ENCODE data around the gene ZFP64.

Gene ZFP64

DNA sequence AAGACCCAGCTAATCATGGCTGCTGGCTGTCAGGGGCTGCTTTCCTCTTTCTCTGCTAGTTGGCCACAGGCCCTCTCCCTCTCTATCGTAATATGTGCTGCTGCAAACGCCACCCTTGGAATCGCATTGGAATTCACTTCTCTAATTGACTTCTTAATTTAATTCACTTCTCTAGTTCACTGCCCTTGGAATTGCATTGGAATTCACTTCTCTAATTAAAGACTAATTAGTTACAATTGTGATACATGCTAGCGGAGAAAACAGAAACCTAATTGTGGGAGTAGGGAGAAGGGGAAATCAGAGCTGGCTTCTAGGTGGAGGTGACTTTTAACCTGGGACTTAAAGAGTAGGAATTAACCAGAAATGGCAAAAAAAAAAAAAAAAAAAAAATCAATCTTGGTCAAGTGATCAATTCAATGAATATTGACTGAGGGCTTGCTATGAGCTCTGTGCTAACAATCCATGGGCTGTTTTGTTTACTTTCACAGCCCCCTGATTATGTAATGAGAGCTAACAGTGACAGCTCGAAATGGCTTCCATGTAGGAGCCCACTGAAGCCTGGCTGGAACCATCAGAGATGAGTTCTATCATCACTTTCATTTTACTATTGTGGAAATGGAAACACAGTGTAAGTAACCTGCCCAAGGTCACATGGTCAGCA lies 11.3 kb downstream of the ZFP64 start:
- no peak overlapping the region for H3K4me3 ChIP-seq (ENCODE audit: low read depth, low read length)
- TF ChIP-seq, protein P1, sequence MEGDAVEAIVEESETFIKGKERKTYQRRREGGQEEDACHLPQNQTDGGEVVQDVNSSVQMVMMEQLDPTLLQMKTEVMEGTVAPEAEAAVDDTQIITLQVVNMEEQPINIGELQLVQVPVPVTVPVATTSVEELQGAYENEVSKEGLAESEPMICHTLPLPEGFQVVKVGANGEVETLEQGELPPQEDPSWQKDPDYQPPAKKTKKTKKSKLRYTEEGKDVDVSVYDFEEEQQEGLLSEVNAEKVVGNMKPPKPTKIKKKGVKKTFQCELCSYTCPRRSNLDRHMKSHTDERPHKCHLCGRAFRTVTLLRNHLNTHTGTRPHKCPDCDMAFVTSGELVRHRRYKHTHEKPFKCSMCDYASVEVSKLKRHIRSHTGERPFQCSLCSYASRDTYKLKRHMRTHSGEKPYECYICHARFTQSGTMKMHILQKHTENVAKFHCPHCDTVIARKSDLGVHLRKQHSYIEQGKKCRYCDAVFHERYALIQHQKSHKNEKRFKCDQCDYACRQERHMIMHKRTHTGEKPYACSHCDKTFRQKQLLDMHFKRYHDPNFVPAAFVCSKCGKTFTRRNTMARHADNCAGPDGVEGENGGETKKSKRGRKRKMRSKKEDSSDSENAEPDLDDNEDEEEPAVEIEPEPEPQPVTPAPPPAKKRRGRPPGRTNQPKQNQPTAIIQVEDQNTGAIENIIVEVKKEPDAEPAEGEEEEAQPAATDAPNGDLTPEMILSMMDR (IDR thresholded peaks at IDR 0.05; ENCODE audit: low read depth, low read length), result no peak

DNA sequence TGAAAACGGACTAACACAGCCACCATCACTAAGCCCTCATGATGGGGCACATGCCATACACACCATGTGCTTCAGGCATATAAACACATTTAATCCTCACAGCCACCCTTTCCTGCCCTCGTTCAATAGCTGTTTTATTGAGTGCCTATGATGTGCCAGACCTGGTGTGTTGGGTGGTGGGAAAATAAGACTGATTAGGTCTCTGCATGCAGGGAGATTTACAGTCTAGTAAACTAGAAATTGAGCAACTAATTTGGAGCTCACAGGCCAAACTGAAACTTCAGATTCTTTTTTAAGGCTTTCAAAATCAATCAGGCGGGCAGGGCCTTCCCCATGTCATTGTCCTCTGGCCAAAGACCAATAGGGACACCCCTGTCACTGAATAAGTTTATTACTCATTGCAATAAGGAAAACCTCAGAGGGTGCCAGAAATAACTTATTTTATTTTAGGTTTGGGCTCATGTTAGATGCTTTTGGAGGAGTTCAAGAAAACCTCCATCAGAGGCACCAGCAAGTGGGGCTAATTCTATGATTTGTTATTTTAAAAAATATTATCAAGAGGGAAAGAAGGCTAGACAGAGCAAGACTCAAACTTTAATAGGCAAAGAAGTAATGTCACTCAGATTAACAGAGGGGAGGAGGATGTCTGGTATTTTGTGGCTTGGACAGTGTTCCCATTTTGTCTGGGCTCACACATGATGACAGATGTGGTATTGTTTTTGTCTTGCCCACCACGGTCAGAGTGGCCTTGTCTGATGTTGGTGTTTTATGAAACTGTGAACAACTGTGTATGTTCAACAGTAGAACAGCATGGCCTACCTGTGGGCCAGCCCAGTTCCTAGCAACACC lies 12.0 kb downstream of the ZFP64 start:
- TF ChIP-seq, protein P1 (IDR thresholded peaks at IDR 0.05; ENCODE audit: low read depth, low read length), result no peak
- no peak overlapping the region for H3K4me3 ChIP-seq (ENCODE audit: low read depth, low read length)

DNA sequence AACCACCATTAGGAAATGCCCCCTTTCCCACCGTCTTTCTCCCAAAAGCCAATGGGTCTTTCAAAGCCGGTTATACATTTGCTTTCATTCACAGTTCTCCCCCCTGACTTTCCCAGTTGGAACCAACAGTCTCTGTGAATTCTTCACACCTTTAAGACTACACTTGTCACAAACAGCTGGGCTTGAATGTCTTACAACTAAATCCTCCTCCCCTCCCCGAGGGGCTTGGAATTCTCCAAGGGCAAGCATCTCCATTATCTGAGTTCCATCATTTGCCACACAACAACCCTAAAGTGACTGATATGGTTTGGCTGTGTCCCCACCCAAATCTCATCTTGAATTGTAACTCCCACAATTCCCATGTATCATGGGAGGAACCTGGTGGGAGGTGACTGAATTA lies 12.9 kb downstream of the ZFP64 start:
- TF ChIP-seq, protein P1 (IDR thresholded peaks at IDR 0.05; ENCODE audit: low read depth, low read length), result no peak
- H3K4me3 ChIP-seq (ENCODE audit: low read depth, low read length), result no peak overlapping the region

DNA sequence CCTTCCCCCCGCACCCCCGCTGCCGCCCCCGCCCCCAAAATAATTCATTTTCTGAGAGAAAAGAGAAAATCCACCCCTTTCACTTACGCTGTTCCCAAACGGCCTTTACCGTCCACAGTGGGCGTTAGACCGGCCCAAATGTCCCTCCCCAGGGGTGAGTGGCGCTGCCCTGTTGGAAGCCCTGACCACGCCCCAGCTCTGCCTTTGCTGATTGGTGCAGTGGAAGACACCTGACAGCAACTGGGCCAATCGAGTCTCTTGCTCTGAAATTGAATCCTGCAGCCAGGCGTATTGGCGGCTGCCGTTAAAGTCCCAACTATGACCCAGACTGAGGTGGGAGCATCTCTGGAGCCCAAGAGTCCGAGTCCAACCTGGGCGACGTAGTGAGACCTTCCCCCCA lies 15.7 kb downstream of the ZFP64 start:
- TF ChIP-seq, protein P1 (IDR thresholded peaks at IDR 0.05; ENCODE audit: low read depth, low read length), result no peak
- H3K4me3 ChIP-seq (ENCODE audit: low read depth, low read length), result no peak overlapping the region

DNA sequence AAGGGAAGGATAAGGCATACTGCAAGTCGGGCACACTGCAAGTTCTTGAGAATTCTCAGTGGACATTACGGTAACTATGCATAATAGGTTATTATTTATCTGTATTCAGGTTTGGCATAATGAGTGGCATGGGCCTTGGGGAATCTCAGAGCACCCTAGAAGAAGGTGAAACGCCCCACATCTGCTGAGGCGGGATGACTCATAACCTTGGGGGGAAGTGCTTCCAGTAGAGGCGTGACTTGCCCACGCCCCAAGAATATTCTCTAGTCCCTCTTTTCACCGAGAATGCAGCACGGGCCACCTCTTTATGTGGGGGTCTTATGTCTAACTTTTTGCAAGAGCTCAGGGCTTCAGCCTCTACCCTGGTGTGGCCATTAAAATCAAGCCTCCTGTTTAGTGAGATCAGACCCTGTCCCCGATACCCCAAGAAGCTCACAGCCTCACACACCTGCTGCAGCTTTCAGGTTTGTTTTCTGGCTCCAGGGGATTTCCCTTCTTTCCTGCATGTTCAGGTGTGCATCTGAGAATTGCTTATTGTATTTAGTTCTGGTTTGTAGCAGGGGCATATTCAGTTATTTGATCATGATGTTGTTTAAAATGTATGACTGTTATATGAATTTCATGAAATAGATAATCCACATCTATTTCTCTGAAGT lies 19.1 kb downstream of the ZFP64 start:
- TF ChIP-seq, protein P1 (IDR thresholded peaks at IDR 0.05; ENCODE audit: low read depth, low read length), result no peak
- H3K4me3 ChIP-seq (ENCODE audit: low read depth, low read length), result no peak overlapping the region

DNA sequence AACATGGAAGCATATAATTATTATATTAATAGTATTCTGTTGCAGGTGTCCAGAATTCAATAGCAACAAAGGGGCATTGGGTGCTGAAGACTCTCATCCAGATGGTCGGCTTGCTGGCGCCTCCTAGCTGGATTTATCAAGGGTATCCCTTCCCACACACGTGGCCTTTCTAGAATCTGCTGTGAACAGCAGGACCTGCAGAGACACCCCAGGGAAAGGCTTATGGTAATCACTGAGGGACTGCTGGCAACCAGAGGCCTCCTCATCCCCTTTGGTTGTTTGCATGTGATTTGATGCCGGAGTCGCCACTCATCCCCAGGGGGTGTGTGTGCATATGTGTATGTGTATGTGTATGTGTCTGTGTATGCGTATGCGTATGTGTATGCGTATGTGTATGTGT lies 20.6 kb downstream of the ZFP64 start:
- H3K4me3 ChIP-seq (ENCODE audit: low read depth, low read length), result no peak overlapping the region
- TF ChIP-seq, protein P1 (IDR thresholded peaks at IDR 0.05; ENCODE audit: low read depth, low read length), result no peak

DNA sequence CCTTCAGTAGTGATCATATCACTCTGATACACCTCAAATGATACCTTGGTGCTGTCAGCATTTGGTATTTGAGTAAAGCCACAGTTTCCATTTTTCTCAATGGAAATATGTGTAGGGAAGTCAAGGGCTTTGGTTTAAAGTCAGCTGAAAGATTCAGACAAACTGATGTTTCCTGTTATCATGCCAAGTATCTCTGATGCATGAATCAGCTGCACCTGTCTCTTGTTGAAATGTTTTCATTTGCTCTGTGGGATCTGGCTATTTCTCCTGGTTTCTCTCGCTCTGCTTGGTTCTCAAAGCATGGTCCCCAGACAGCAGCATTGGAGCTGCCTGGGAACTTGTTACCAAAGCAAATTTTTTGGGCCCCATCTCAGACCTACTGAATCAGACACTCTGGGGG lies 23.5 kb downstream of the ZFP64 start:
- TF ChIP-seq, protein P1 (IDR thresholded peaks at IDR 0.05; ENCODE audit: low read depth, low read length), result no peak
- no peak overlapping the region for H3K4me3 ChIP-seq (ENCODE audit: low read depth, low read length)
